HG02763 (cell line): ENCODE results near the gene ANKRD39.
A peak's percentile ranks its signal among the peaks of the same experiment; 100 is the strongest.

ENCODE experiments used
- ATAC-seq: cut with Tn5 transposase; IDR thresholded peaks from one replicate; pipeline ENCODE4 v1.9.1; 2021; ENCODE audit warnings: mild to moderate bottlenecking, moderate library complexity; ENCODE audit not compliant: unreplicated experiment

The ANKRD39 gene

GRCh38 chr2:96831679-96832078 lies 26.1 kb downstream of the ANKRD39 start:
- no peak for ATAC-seq

- ATAC-seq, result no peak
Observed at GRCh38 chr2:96830044-96830562, 27.7 kb downstream of the ANKRD39 start.

GRCh38 chr2:96828874-96829273 lies 28.9 kb downstream of the ANKRD39 start:
- ATAC-seq, result no peak

DNA sequence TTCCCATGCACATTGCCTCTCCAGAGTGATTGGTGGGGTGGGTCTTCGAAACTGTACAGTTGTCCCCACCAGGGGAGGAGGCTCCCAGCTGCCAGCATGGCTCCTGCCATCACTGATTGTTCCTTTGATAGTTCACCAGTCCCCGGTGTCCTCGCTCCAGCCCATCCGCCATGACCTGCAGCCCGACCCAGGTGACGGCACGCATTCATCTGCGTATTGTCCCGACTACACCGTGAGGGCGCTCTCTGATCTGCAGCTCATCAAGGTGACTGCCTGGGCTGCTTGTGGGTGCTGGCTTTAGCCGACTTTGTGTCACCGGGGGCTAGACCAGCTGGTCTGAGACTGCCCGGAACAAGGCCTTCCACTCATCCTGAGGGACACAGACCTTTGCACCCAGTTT lies 29.4 kb downstream of the ANKRD39 start:
- no peak for ATAC-seq

GRCh38 chr2:96826546-96827278 lies 31.1 kb downstream of the ANKRD39 start:
- ATAC-seq, result no peak

- no peak for ATAC-seq
Observed at GRCh38 chr2:96825057-96825456, 32.8 kb downstream of the ANKRD39 start.

DNA sequence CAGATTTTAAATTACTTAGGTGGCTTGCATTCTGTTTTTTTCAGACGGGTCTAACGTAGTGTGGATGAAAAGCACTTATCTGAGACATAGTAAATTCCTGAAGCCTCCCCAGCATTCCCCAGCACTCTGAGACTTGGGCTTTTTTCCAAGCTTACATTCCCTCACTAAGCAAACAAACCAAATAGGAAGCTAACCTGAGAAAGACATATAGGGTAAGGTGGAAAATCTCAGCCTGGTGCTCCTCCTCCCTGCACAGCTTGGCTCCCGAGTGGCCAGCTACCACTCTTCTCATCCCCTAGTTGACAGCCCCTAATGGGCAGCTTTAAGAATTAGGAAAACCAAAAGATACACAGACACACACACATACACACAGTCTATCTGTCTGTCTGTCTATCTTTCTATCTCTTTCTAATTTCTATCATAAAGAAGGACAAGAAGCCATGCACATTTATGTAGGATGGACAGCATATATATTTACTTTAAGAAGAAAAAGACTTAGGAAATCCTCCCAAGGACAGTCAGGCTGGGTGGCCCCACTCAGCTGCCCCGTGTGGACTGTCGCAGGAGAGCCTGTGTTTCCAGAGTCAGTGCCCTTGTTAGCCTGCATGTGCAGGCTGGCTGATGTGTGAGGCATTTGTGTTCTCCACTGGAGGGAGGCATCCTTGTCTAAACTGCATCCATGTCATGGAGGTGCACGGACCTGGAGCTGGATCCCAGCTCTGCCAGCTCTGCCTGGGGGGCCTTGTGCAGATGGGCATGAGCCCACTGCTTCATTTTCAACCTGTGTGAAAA lies 33.5 kb downstream of the ANKRD39 start:
- no peak for ATAC-seq

- ATAC-seq, result no peak
Observed at GRCh38 chr2:96823198-96823597, 34.6 kb downstream of the ANKRD39 start.

DNA sequence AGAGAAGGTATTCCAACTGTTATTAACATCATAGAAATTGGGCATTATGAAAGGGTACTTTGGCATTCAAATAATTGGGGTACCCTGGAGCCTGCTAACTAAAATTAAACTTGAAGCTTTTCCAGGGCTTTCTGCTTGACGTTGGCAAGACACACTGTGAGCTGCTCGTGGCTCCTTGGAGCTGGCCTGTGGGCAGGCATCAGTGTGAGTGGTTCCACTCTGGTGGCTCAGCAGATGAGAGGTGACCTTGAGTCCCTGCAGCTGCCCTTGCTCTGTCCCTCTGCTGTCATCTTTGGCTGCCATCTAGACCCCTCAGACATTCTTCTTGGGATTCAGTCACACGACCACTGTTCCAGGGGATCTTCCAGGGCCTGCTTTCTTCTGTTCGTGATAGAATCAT lies 35.0 kb downstream of the ANKRD39 start:
- ATAC-seq, result no peak

GRCh38 chr2:96821113-96821675 lies 36.6 kb downstream of the ANKRD39 start:
- ATAC-seq, result no peak

- ATAC-seq, result no peak
Observed at GRCh38 chr2:96819876-96820511, 37.8 kb downstream of the ANKRD39 start.

DNA sequence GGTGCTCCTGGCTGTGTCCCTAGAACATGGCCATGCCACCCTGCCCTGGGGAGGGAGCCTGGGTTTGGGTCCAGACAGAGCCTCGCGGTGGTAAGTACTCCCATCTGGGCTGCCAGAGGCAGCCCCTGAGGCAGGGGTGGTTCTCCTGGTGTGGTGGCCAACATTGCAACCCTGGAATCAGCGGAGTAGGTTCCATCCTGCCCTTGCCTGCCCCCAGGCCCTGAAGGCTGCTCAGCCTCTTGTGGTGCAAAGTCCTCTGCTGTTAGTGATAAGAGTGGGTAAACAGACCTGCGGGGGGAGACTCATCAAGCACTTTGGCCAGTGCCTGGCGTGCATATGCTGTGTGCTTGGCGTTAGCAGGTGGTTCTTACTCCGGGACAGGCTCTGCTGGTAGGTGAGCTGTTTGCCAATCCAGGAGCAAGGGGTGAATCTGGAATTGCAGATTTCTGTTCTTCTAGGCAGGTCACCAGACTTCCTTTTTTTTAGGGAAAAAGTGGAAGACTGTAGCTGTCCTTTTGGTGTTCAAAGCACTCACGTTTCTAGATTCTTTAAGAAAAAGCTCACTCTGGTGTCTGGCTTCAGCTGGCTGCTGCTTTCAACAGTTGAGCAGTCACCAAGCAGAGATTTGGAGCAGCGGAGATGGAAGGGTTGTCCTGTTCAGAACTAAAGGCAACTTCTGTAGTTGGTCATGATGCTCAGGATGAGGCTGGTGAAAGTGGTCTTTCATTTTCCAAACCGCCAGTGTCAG lies 38.5 kb downstream of the ANKRD39 start:
- no peak for ATAC-seq

GRCh38 chr2:96817882-96818281 lies 39.9 kb downstream of the ANKRD39 start:
- no peak for ATAC-seq

DNA sequence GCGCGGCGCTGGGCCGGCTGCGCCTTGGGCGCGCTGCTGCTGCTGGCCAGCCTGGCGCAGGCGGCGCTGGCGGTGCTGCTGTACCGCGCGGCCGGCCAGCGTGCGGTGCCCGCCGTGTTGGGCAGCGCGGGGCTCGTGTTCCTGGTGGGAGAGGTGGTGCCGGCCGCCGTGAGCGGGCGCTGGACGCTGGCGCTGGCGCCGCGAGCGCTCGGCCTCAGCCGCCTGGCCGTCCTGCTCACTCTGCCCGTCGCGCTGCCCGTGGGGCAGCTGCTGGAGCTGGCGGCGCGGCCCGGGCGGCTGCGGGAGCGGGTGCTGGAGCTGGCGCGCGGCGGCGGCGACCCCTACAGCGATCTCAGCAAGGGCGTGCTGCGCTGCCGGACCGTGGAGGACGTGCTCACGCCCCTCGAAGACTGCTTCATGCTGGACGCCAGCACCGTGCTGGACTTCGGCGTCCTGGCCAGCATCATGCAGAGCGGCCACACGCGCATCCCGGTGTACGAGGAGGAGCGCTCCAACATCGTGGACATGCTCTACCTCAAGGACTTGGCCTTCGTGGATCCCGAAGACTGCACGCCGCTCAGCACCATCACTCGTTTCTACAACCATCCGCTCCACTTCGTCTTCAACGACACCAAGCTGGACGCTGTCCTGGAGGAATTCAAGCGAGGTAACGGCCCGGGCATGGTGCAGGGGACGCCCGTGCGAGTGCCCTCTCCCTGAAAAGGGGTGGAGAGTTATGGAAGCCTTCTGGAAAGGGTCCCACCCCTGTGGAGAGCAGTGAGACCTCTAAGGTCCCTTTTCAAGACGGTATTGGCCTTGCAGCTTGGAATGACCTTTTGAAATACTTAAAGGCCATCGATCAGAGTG lies 40.7 kb downstream of the ANKRD39 start:
- no peak for ATAC-seq

- peak; percentile 85 for ATAC-seq
Observed at GRCh38 chr2:96816127-96816835, 41.5 kb downstream of the ANKRD39 start, which contains the start of gene CNNM3. Gene CNNM3 (plus strand): TSS chr2:96816268. CDS start chr2:96816278, 10 bp downstream.

GRCh38 chr2:96815326-96816126 lies 42.3 kb downstream of the ANKRD39 start:
- no peak for ATAC-seq

GRCh38 chr2:96813656-96814055 lies 44.2 kb downstream of the ANKRD39 start:
- no peak for ATAC-seq

- no peak for ATAC-seq
Observed at GRCh38 chr2:96811917-96812316, 45.9 kb downstream of the ANKRD39 start.
